NCI-H2196 treated with DMSO at 0.1 percent for 48 hours (cell line): ENCODE results near the gene RRP1.

ENCODE experiments used
- DNase-seq: peaks from one replicate; lab custom pipeline; 2025; ENCODE audit not compliant: unreplicated experiment; lab: John Stamatoyannopoulos, UW

The RRP1 gene

DNA sequence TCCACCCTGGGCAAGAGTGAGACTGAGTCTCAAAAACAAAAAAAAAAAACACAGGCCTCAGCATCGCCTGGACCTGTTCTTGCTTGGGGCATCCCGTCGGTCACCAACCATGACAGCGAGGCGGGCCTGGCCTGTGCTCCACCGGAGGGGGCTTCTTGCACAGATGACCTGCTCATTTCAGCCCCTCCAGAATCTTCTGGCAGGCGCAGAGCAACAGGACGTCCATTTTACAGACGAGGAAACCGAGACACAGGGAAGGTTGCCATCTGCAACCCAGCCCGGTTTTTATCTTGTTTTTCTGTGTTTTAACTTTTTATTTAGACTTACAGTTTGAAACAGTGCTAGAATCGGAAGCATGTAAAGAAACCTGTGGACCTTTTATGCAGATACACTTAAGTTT, 14.2 kb upstream of the RRP1 start:
- DNase-seq = no peak

- DNase-seq = no peak
These were observed 13.5 kb upstream of the RRP1 start, which contains the start of gene CSTB for GRCh38 chr21:43775795-43776430. Gene CSTB (minus strand): TSS chr21:43776308. CDS start chr21:43776269, 39 bp downstream.

DNA sequence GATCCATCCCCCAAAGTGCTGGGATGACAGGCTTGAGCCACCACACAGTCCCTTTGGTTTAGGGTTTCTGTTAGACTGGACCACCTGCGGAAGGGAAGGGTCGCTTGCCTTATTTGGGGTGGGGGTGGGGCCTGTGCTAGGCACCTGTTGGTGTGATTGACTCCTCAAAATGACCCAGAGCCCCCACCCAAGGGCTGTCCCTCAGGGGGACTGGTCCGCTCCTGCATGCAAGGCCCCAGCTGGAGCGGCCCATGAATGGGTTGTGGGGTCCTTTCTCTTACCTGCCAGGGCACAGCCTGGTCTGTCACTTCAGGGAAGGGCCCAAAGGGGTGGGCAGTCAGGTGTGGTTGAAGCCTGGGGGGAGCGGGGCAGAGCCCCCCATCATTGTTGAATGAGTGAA, 11.4 kb upstream of the RRP1 start:
- no peak for DNase-seq

DNA sequence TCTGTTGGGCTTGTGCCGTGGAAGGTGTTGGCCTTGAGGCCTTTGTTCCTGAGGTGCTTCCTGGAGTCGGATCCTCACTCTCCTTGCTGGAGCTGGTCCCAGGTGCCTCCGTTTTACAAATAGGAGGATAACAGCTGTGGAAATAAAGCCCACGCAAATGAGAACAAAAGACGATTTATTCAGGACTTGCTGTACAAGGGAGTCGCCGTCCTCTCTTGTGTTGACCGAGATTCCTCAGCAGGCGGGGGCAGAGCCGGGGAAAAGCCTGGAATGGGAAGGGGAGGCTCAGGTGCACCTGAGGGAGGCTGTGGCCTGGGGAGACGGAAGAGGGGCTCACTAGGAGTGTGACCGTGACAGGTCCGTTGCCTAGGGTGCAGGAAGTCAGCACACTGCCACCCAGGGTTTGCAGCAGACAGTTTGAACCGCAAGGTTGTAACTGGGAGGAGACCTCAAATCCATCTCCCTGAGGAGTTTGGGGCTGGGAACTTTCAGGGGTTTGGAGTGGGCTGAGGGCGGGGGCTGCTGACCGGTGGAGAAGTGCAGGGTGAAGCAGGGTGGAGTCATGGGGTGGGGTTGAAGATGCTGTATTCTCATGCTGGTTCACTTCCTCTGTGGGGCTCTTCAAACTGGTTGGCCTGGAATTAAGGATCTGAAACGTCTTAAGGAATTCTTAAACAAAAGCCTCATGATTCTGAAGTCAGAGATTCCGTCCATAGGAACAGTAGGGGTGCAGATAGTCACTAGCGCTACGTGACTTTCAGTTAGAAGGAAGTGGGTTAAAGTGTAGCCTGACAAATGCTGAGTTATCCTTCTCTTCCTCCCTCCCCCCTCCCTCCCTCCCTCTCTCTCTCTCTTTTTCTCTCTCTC, 10.7 kb upstream of the RRP1 start:
- DNase-seq = no peak

GRCh38 chr21:43779660-43780059, 9.7 kb upstream of the RRP1 start:
- peak; percentile 7 for DNase-seq

GRCh38 chr21:43781846-43782245, 7.5 kb upstream of the RRP1 start:
- no peak for DNase-seq

DNA sequence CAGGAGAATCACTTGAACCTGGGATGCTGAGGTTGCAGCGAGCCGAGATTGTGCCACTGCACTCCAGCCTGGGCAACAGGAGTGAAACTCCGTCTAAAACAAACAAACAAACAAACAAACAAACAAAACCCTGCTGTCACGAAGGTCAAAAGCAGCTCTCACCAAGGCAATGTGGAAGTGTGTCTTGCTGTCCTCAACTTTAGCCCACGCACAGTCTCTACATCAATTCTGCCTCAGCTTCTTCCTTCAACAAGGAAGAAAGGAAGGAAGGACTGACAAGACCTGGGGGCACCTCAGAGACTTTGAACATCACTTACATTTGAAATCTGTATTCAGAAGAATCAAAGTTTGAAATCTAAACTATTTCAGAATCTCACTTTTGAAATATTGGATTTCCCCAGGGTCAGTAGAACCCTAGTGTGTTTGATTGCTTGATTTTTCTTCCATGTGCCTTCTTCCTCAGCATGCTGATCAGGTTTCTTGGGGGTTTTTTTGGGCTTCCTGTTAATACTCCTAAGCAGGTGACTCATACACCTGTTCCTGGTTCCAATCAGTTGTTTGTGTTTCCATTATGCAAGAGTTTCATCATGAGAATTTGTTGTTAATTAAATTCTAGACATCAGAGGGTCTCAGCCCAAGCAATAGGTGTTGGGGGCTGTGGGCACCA, 6.8 kb upstream of the RRP1 start:
- DNase-seq = no peak

DNA sequence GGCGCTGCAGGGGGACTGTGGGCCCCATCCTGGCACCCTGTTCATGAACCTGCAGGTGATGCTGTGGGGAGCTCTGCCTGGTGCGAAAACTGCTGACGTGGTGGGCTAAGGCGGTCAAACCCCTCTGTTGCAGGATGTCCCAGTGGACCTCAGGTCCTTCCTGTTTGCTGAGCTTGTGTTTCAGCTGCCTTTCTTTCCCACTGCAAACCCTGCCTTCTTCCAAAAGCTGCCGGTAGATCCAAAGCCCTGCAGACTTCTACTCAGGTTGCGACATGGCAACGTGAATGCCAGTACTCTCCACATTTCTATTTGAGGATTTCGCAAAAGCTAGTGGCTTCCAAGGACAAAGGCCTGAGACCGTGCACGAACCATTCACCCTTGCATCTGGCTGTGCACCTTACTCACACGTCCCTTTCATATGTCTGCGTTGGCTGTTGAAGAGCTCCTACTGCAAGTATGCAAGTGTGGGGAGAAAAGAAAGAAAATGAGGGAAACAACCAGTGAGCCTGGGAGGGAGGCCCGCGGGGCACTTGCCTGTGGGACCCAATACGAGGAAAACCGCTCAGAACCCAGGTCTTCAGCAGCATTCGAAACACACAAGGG, 6.2 kb upstream of the RRP1 start:
- DNase-seq = no peak

DNA sequence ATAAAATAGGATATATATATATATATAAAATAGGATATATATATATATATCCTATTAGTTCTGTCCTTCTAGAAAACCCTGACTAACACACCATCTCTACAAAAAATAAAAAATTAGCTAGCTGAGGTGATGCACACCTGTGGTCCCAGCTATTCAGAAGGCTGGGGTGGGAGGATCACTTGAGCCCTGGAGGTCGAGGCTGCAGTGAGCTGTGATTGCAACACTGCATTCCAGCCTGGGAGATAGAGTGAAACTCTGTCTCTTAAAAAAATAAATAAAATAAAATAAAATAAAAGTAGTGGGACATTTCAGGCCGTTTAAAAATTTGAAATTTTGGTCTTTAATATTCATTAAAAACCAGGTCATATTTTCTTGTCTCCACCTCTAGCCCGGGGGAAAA, 4.2 kb upstream of the RRP1 start:
- DNase-seq = no peak

- no peak for DNase-seq
These were observed 3.0 kb upstream of the RRP1 start for GRCh38 chr21:43786300-43786806.

DNA sequence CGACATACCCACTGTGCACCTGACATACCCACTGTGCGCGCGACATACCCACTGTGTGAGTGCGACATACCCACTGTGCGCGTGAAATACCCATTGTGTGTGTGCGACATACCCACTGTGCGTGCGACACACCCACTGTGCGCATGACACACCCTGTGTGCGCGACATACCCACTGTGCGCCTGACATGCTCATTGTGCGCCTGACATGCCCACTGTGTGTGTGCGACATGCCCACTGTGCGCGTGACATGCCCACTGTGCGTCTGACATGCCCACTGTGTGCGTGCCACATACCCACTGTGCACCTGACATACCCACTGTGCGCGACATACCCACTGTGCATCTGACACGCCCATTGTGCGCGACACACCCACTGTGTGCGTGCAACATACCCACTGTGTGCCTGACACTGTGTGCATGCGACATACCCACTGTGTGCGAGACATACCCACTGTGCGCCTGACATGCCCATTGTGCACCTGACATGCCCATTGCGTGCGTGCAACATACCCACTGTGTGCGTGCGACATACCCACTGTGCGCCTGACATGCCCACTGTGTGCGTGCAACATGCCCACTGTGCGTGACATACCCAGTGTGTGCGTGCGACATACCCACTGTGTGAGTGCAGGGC, 2.5 kb upstream of the RRP1 start:
- DNase-seq = no peak

DNA sequence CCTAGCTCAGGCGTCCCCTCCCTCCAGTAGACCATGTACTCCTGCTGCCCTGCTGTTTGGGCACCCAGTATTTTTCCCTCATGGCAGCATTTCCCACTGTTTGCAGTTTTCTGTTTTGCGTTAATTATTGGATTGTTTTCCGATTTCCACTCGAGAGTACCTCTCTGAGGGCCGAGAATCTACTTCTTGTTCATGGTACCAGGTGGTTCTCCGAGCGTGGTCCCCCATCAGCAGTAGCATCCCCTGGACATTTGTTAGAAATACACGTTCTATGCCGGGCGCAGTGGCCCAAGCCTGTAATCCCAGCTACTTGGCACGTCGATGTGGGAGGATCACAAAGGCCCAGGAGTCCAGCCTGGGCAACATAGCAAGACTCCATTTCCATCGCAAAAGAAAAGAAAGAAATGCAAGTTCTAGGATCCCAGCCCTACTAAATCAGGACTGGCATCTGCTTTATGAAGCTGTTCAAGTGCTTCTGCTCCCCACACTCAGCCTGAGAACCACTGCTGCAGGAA, 690 bp downstream of the RRP1 start:
- no peak for DNase-seq

- no peak for DNase-seq
These were observed 3.0 kb downstream of the RRP1 start for GRCh38 chr21:43792406-43792805.

GRCh38 chr21:43793243-43793642, 3.9 kb downstream of the RRP1 start:
- no peak for DNase-seq

DNA sequence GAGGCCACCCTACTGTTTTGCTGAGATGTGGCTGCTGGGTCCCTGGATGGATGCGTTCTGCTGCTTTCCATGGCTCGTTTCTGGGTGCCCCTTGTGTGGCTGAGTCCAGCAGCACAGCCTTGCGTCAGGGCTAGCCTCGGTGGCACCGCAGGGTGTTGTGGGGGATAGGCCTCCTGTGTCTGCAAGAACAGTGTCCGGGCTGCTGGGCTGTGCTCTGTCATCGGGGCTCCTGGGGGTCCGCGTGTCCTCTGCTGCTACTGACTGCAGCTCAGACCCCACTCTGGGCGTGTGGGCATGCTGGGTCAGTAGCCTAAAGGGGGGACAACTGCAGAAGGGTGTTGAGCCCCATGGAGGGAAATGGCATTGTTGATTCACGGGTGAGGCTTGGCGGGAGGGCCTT, 4.9 kb downstream of the RRP1 start:
- DNase-seq = no peak

- no peak for DNase-seq
These were observed 5.5 kb downstream of the RRP1 start for GRCh38 chr21:43794857-43795256.

- DNase-seq = no peak
These were observed 8.0 kb downstream of the RRP1 start for GRCh38 chr21:43797415-43797814.

DNA sequence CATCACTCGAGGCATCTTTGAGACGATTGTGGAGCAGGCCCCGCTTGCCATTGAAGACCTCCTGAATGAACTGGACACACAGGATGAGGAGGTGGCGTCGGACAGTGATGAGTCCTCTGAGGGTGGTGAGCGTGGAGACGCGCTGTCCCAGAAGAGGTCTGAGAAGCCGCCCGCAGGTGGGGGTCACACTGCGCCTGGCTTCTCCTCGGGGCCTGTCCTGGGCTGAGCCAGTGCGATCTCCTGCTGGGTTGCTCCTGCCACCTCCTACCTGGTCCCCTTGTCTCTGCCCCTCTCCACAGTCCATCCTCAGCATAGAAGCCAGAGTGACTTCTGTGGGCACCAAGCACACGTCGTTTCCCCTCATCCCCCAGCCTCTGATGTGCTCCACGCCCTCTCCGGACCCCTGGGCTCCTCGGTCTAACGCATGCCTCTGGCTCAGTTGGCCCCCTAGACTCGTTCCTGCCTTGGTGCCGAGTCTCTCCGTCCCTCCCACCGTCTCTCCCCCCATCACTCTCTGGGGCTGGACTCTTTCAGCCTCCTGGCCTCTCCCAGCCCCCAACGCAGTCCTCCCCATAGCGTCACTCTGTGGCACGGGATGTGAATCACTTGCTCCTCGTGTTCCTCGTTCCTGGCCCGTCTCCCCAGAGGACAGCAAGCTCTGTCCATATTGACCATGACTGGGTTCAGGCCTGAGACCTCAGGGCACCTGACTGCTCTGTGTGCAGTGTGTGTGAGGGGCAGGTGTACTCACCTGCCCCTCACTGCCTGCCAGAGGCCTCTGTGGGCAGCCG, 8.7 kb downstream of the RRP1 start:
- DNase-seq = no peak

- no peak for DNase-seq
These were observed 10.0 kb downstream of the RRP1 start for GRCh38 chr21:43799301-43799840.

DNA sequence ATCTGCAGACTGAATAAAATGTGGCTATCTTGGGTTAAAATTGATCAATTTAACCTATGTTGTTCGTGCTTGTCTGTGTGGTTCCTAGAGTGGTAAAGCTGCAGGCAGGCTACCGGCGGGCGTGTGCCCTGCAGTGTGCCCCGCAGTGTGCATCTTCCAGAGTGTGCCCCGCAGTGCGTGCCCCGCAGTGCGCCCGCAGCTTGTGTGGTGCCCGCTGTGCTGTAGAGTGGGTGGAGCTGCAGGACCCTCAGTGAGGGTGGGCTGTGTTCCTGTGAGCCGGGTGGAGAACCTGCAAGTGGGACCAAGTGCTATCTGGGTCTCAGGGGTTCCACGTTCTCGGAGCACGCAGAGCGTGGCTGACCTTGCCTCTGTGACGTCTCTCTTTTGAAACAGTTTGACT, 10.7 kb downstream of the RRP1 start:
- no peak for DNase-seq
